Endometrium (tissue), 2 donors: ENCODE results near the gene SPPL2A.
"Not testable (repeated sequence)": the region's sequence is repeated elsewhere in the genome, so short reads cannot be mapped to it uniquely, and the experiment has no call there.

Experiments used
- FAIRE-seq: peaks from 2 replicates; lab custom pipeline; 2012; peaks lifted over from hg19 to GRCh38; lab: Jason Lieb, UNC
- donor health status: control.
- donor health status: control.

The SPPL2A gene, protein sequence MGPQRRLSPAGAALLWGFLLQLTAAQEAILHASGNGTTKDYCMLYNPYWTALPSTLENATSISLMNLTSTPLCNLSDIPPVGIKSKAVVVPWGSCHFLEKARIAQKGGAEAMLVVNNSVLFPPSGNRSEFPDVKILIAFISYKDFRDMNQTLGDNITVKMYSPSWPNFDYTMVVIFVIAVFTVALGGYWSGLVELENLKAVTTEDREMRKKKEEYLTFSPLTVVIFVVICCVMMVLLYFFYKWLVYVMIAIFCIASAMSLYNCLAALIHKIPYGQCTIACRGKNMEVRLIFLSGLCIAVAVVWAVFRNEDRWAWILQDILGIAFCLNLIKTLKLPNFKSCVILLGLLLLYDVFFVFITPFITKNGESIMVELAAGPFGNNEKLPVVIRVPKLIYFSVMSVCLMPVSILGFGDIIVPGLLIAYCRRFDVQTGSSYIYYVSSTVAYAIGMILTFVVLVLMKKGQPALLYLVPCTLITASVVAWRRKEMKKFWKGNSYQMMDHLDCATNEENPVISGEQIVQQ

DNA sequence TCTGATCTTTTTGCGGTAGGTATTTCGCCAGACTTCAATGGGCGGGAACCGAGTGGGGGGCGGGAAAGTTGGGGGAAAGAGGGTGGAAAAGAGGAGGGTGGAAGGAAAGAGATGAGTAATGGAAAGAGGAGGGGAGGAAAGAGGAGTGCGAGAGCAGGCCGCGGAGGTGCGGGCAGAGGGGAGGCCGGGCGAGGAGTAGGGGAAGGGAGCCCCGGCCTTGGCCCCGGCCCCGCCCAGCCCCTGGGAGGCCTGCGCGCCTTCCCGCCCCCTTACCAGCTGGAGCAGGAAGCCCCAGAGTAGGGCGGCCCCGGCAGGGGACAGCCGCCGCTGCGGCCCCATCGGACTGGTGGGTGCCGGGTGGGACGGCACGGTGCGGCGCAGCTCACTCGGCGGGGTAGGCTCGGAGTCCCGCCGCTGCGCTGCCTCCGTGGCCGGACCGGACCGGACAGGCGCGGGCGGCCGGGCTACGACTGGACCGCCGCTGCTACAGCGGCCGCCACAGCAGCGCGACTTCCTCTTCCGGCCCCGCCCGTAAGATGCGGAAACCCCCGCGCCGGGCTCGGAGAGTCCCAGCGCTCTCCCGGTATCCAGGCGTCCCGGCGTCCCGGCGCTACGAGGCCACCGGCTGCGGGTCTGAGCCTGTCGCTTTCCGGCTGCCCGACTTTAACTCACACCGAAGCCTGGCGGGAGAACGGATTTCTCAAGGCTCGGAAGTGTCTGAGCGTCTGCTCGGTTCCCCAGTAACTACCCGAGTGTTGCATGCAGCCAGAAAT is at the start of gene SPPL2A:
TSS of gene SPPL2A (minus strand) at position 512 of the 773 bp plus-strand sequence. CDS start at position 339, 173 bp downstream.
- FAIRE-seq, result no peak

DNA sequence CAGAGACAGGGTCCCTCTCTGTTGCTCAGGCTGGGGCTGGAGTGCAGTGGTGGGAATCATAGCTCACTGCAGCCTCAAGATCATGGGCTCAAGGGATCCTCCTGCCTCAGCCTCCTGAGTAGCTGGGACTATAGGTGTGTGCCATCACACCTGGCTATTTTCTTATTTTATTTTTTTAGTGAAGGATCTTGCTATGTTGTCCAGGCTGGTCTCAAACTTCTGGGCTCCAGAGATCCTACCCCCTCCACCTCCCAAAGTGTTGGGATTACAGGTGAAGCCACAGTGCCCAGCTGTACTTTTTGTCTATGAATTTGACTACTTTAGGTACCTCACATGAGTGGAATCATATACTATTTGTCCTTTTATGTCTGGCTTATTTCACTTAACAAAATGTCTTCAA is 49.1 kb upstream of the SPPL2A start:
- FAIRE-seq, result no peak

GRCh38 chr15:50813865-50814264 is 48.4 kb upstream of the SPPL2A start:
- peak; percentile 74 for FAIRE-seq

- no peak for FAIRE-seq
Observed at GRCh38 chr15:50813089-50813488, 47.6 kb upstream of the SPPL2A start.

- not testable (repeated sequence) for FAIRE-seq
Observed at GRCh38 chr15:50812181-50812506, 46.6 kb upstream of the SPPL2A start.

- not testable (repeated sequence) for FAIRE-seq
Observed at GRCh38 chr15:50811461-50812180, 46.1 kb upstream of the SPPL2A start.

GRCh38 chr15:50810128-50810527 is 44.6 kb upstream of the SPPL2A start:
- FAIRE-seq, result no peak

- FAIRE-seq, result no peak
Observed at GRCh38 chr15:50808728-50809127, 43.2 kb upstream of the SPPL2A start.

- FAIRE-seq, result no peak
Observed at GRCh38 chr15:50803479-50804180, 38.1 kb upstream of the SPPL2A start.

DNA sequence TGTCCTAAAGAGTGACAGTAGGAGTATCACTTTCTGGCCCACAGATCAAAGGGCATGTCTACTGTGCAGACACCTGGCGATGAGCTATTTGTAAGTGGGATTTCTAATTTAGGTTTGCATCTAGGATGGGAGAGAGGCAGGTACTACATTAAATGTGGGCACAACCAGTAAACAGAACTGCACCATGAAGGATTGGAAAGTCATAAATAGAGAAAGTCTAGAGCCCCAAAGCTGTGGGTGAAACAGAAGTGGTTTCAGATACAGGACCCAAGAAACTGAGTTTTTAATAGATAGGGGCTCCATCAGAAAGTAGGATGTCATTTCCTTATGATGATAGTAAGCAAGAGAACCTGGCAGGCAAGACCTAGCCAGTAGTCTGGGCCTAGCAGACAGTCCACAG is 35.2 kb upstream of the SPPL2A start:
- no peak for FAIRE-seq

GRCh38 chr15:50798684-50799083 is 33.2 kb upstream of the SPPL2A start:
- FAIRE-seq, result no peak

DNA sequence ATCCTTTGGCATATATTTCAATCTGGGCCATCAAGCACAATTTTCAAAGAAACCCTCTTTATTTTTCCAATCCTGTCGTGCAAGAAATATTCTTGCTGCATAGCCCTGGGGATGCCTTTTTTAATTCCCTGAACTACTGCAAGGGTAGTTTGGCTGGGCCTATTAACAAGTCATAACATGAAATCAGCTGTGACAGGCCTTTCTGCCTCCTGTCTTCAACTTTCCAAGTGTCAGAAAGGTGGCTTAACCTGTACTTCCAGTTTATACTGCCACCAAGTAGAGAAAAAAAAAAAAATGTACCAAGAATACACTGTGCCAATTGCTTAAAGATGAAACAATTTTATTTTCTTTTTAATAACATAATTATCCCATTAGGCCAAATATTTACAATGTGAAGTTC is 32.4 kb upstream of the SPPL2A start:
- no peak for FAIRE-seq

GRCh38 chr15:50791486-50791885 is 26.0 kb upstream of the SPPL2A start:
- no peak for FAIRE-seq

- FAIRE-seq, result no peak
Observed at GRCh38 chr15:50790778-50791453, 25.4 kb upstream of the SPPL2A start.

- FAIRE-seq, result no peak
Observed at GRCh38 chr15:50786871-50787270, 21.4 kb upstream of the SPPL2A start.

- FAIRE-seq, result no peak
Observed at GRCh38 chr15:50786438-50786837, 20.9 kb upstream of the SPPL2A start.

DNA sequence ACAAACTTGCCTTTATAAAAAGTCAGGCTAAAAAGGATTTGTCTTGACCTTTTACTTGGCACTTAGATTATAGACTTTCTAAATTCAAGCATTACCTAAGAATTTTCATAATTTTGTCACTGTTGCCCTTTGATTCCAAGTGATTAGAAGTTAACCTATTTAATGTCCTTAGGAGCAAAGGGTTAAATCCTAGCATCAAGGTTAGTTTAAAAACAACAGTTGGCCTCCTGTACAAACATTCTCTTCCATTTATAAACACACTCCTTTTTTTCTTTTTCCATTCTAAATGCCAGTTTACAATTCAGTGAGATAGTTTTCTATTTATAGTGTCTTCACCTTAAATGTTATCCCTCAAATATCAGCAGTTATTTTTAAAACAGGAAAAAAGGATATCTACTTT is 18.4 kb upstream of the SPPL2A start:
- FAIRE-seq, result no peak

DNA sequence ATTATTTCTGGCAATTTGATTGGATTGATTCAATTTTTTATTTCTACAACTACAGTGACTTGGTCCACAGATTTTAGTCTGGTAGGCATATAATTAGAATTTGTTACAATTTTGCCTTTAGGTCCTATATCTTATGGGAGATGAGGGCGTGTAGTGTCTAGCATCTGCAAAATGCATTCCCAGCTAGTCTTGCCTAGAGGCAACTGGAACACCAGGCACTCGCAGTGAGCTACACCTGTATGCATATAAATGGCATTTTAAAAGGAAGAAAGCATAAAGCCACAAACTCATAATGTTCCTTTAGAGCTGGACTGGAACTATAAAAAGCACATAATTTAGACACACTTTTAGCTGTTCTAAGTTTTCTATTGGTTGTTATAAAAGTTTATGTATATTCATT is 17.9 kb upstream of the SPPL2A start:
- FAIRE-seq, result no peak

DNA sequence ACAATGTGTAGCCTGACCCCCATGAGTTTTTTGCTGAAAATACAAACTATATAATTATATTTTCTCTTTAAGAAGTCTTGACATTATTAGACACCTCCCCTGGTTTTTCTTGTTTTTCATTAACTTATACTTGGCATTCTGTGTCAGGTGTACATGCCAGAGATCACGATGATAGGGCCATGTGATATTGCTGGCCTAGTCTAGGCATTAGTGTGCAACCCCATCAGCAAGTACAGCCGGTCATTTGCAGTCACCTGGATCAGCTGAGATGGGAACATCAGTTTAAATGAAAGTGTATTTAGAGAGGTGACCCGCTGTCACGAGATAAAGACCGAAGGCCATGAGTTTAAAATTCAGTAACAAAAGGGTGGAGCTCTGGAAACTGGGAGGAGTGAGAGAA is 12.6 kb upstream of the SPPL2A start:
- no peak for FAIRE-seq

- no peak for FAIRE-seq
Observed at GRCh38 chr15:50777042-50777441, 11.5 kb upstream of the SPPL2A start.

GRCh38 chr15:50774450-50774849 is 8.9 kb upstream of the SPPL2A start:
- FAIRE-seq, result no peak
